ENCODE measurements around the gene MEX3D.
"Not testable (repeated sequence)": the region's sequence is repeated elsewhere in the genome, so short reads cannot be mapped to it uniquely, and the experiment has no call there.

The MEX3D gene

DNA sequence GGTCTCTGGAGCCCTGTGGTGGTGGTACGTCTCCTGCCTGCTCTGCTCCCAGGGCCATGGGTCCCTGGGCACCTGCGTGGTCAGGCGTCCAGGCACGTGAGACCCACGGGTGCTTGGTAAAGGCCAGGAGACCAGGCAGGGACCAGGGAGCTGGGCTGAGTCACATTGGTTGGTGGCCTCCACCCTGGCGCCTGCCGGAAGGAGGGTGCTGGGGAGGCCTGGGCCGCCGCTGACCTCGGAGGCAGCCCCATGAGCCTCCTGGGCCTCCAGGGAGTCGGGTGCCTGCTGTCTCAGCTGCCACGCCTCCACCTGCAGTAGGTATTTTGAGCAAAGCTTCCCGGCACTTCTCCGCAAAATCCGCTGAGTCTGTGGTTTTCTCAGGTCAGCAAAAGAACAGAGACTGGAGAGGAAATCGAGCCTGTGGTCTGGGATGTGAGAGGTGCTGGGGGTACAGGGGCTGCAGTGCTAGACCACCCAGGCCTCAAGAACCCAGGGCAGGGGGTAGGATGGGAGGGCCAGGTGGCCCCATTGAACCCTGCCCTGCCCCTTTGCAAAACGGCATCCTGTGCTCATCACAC, 47.8 kb downstream of the MEX3D start:
- DNase-seq (ENCODE audit: low read depth, low spot score), result no peak

DNA sequence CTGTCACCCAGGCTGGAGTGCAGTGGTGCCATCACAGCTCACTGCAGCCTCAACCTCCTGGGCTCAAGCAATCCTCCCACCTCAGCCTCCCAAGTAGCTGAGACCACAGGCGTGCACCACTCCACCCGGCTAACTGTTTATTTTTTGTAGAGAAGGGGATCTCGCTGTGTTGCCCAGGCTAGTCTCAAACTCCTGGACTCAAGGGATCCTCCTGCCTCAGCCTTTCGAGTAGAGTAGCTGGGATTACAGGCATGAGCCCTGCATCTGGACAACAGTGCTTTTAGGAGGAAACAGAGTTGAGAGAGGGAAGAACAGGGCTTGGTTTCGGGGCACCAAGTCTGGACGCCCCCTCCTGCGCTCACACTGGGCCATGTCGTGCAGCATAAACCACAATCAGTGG, 48.3 kb downstream of the MEX3D start:
- not testable (repeated sequence) for DNase-seq (ENCODE audit: low read depth, low spot score)

DNA sequence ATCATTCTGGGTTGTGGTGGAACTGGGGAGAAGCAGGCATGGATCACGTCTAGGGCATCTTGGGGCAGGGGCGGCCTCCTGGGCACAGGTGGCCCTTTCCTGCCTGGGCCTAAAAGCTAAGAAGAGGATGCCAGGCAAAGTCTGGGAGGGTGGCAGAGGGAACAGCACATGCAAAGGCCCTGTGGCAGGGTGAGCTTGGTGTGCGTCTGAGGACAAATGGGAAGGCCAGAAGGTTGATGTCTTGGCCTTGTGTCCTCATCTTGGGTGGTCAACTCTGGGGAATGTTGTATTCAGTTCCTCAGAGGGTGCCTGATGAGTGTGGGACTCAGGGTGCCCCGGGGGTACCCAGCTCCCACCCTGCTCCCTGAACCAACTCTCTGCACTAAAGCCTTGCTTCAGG, 49.7 kb downstream of the MEX3D start:
- DNase-seq (ENCODE audit: low read depth, low spot score), result no peak

DNA sequence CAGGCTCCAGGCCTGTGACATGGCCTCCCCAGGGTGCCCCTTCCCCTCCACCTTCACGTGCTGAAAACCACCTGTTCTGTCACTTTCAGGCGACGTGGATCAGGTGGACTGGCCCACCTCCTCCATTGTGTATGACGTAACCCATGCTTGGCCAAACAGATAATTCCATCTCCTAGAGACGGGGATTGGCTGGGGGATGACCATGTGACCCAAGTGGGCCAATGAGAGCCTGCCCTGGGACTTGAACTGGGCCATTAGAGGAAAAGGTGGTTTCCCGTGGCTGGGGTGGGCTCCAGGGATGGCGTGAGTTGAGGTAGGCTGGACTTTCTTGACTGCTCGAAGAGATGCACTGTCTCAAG, 51.8 kb downstream of the MEX3D start:
- no peak for DNase-seq (ENCODE audit: low read depth, low spot score)

DNA sequence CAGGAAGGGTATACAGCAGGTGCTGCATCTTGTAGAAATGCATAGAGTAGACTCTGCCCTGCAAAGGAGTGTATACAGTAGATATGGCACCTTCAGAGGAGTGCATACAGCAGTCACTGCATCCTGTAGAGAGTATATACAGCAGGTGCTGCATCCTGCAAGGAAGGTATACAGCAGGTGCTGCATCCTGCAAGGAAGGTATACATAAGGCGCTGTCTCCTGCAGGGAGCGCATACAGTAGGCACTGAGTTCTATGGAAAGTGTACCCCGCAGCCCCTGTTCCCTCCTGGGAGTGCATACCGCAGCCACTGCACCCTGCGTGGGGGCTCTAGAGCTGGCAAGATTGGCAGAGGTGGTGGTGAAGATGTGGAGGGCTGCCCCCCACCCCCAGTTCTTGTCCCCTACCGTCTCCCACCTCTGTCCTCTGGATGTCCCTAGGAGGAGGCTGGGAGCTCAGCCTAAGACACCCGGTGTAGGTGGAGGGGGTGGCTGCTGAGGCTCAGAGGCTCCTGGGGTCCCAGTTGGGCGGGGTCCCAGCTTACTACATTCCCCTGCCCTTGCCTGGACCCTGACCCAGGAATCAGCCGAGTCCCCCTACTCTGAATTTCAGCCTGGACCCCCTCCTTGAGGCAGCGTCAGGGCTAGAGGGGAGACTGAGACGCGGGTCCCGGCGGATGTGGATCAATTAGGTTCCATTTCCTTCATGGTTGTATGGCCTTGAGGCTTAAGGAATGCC, 53.0 kb downstream of the MEX3D start:
- DNase-seq (ENCODE audit: low read depth, low spot score), result no peak

DNA sequence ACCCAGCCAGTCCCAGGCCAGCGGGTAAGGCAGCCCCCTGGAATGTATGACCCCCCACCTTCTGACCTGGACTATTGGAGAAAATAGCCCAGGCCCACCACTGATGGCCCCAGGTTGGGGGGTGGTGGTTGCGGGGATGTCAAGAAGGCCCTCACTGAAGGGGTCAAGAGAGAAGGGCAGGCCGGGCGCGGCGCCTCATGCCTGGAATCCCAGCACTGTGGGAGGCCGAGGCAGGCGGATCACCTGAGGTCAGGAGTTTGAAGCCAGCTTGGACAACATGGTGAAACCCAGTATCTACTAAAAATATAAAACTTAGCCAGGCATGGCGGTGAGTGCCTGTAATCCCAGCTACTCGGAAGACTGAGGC, 53.8 kb downstream of the MEX3D start:
- DNase-seq (ENCODE audit: low read depth, low spot score), result no peak

DNA sequence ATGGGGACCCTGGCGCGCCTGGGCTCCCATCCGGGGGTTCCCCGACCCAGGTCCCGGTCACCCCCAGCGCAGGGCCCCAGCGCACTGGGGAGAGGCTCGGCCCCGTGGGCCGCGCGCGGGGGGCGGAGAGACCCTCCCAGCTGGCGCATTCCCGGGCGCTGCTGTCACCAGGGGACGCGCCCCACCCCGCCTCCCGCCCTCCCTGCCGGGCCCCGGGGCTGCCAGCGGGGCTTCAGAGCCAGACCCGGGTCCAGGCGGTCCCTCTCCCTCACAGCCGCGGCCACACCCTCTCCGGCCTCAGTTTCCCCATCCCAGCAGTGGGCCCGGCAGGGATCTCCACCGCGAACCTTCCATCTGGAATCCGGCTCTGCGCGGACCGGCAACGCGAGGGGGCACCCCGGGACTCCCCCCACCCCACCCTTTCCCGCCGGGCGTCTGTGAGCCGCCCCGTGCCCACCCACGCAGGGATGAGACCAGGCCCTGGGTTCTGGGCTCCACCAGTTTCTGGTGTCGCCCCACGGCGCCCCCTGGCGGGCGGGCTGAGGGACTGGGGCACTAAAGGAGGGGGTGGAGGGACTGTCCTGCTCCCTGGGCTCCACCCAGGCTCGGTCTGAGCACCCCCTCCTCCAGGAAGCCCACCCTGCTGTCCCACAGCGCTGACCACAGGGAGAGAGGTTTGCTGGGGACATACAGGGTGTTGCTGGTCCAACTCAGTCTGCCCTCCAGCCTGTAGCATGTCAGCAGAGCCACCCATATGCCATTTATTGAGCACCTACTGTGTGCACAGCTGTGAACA, 54.4 kb downstream of the MEX3D start:
- DNase-seq (ENCODE audit: low read depth, low spot score), result no peak

DNA sequence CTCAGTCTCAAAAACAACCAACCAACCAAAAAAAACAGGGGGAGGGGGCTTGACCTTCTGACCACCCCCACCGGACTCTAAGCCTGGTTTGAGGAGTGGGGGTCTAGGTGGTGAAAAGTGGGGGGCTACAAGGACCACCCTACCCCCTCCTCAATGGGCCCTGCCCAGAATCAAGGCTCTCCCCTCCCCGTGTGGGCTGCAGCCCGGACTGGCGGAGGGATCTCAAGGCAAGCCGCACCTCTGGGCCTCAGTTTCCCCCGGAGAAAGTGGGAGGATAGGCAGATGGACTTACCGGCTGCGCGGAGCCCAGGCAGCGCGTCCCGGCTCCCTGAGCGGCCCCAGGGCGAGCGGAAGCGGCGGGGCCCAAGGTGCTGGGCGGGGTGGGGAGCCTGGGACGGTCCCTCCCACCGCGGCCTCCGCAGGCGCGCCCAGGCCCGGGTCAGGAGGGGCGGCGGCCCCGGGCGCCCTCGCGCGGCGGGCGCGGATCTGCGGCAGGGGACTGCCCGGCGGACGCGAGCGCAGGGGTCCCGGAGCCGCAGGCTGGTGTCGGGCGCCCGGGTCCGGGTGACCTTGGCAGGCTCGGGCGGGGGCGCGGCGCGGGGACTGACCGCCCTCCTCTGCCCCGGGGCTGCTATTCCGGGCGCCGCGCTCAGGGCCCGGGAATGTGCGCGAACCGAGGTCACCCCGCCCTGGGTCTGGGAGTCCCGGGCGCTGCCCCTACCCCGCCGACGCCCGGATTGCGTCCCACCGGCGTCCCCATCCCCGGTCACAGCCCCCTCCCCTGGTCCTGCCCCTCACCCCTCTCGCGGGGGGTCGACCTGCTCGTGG, 55.2 kb downstream of the MEX3D start, which contains the start of gene ADAMTSL5:
TSS of gene ADAMTSL5 (minus strand) at position 349 of the 828 bp plus-strand sequence. CDS start 2,076 bp downstream, outside the sequence.
- DNase-seq (ENCODE audit: low read depth, low spot score), result peak; percentile 41

DNA sequence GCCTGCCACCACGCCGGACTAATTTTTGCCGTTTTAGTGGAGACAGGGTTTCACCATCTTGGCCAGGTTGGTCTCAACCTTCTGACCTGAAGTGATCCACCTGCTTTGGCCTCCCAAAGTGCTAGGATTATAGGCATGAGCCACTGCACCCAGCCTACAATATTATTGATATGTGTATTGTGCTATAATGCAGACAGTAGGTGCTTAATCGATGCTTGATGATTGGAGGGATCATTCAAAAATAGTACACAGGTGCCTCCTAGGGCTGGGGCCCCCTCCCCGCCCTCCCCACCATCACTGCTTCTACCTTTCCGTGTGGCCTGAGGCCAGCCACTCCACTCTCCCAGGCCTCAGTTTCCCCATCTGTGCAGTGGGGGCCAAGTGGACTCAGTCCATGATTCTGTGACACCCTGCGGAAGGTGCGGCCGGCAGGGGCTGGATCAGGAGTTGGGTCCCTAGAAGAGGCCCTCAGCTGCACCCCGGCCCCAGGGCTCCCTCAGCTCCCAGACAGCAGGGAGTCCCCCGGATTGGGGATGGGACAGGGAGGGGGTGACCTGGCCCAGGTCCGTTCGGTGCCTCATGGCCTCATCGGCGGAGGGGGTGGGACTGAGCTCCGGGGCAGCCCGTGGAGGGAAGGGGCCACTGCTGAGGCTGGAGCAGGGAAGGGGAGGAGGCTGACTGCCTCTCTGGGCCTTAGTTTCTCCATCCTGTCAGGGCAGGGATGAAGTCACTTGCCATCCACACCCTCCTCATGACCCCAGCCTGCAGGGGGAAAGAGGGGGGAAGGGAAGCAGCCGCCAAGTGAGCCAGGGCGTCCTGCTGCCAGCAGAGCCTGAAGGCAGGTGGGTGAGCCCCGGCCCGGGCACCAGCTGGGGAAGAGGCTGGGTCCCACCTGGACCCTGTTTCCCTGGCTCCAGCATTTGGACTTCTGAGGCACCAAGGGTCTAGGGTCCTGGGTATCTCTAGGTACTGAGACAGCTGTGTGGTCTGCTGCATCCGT, 56.5 kb downstream of the MEX3D start:
- no peak for DNase-seq (ENCODE audit: low read depth, low spot score)

DNA sequence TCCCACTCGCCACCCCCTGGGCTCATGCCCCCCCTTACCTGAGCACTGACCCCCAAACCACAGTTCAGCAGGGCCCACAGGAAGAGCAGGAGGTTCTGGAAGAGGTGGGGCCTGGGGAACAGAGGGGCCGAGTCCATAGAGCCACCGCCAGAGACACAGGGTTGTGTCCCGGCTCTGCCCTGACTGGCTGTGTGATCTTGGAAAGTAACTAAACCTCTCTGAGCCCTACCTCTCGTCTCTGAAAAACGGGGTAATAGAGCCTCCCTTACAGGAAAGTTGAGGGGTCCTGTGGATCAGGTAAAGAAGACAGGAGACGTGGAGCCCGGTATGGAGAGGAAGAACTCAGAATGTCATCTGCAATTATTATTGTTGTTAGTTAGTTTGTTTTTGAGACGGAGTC, 57.3 kb downstream of the MEX3D start:
- DNase-seq (ENCODE audit: low read depth, low spot score), result no peak

DNA sequence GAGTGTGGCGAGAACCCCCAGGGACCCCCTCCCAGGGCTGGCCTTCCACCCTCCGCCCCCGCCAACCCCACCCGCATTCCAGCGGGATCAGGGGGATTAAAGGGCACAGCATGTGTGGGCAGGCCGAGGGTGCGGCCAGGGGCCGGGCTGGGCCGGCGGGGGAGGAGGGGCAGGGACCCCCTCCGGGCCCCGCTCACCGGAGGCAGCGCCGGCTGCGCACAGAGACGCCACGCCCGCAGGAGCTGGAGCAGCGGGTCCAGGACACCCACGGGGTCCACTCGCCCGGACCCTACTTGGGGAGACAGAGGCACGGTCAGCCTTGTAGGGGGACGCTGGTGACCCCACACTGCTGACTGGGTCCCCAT, 57.7 kb downstream of the MEX3D start:
- no peak for DNase-seq (ENCODE audit: low read depth, low spot score)

DNA sequence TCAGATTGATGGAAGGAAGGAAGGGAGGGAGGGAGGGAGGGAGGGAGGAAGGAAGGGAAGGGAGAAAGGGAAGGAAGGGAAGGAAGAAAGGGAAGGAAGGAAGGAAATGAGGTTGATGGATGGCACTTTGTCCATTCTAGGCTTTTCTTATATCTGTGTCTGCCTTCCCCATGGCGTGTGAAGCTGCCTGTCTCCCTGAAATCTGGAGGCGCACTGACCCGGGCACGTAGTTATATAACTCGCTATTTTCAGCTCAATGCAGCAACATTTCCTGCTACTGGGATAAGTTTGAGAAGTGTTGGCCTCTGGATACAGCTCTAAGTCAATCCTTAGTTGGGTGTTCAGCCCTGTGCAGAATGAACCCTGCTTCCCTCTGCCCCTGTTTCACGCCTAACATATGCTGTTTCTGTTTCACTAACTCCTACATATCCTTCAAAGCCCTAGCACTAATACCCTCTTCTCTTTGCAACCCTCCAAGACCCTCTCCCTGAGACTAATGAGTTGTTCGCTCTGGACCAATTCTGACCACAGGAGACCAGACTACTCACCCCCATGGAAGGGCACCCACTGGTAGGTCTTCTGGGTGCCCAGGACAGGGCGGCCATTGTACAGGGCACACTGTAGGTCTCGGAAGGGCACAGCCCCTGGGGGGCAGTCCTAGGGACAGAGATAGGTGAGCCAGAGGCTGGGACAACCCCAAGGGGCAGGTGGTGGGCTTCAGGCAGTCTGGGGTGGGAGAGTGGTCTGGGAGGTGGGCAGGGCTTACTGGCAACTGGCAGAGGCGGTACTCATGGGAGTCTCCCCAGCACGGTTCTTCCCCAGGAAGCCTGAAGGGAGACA, 58.3 kb downstream of the MEX3D start:
- DNase-seq (ENCODE audit: low read depth, low spot score), result no peak

DNA sequence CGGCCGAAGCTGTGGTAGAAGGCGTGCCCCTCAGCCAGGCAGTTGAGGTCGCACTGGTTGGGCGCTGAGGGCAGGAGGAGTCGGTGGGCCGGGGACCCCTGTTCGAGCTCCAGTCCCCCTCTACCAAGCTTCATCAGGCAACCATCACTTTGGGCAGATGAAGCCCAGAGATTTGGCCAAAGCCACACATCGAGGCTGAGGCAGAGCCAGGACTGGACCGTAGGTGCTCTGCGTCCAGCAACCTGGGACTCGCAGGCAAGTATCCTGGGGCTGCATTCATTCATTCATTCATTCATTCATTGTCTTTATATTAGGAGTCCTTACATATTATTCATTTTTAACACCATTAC, 59.6 kb downstream of the MEX3D start:
- DNase-seq (ENCODE audit: low read depth, low spot score), result no peak

DNA sequence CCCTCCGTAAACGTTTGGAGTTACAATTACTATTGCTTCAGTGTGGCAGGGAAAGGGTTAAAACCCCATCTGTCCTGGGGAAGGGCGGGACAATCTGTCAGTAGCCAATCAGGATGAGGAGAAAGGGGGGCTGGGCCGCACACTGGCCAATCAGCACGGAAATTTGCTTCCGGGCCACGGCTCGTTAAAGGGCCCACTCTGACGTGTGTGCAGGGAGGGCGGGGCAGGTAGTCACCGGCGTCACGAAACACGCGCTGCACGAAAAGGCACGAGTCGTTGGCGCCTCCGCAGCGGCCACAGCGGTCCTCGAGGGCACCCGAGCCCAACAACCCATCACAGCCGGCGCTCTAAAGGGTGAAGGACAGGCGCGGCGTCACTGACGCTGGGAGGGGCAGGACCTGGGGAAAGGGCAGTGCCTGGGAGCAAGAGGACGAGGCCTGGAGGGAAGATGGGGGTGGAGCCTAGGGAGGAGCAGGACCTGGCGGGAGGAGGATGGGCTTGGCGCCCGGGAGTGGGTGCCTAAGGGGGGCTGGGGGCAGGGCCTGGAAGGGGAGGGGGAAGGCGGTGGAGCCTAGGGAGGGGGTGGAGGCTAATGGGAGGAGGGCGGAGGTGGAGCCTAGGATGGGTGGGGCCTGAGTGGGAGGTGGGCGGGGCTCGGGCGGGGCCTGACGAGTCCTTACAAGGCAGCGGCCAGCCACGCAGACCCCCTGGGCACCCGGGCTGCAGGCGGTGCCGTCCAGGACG, 60.2 kb downstream of the MEX3D start:
- peak; percentile 98 for DNase-seq (ENCODE audit: low read depth, low spot score)

DNA sequence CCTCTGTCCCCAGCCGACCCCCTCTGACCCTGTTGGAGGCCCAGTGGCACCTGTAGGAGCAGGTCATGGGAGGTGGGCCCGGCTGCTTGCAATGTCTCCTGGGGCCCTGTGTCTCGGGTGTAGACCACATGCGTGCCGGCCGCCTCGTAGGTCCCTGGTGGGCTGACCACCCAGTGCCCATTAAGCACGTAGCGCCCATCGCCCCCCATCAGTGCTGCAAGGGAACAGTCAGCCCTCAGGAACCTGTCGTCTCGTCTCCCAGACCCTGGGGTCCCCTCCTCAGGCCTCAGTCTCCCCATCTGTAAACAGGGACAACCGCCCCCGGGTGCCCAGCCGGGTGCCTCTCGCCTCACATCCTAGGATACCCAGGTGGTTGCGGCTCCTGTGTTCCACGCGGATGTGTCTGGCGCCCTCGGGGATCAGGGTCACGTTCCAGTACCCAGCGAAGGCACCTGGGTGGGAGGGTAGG, 60.9 kb downstream of the MEX3D start:
- no peak for DNase-seq (ENCODE audit: low read depth, low spot score)

DNA sequence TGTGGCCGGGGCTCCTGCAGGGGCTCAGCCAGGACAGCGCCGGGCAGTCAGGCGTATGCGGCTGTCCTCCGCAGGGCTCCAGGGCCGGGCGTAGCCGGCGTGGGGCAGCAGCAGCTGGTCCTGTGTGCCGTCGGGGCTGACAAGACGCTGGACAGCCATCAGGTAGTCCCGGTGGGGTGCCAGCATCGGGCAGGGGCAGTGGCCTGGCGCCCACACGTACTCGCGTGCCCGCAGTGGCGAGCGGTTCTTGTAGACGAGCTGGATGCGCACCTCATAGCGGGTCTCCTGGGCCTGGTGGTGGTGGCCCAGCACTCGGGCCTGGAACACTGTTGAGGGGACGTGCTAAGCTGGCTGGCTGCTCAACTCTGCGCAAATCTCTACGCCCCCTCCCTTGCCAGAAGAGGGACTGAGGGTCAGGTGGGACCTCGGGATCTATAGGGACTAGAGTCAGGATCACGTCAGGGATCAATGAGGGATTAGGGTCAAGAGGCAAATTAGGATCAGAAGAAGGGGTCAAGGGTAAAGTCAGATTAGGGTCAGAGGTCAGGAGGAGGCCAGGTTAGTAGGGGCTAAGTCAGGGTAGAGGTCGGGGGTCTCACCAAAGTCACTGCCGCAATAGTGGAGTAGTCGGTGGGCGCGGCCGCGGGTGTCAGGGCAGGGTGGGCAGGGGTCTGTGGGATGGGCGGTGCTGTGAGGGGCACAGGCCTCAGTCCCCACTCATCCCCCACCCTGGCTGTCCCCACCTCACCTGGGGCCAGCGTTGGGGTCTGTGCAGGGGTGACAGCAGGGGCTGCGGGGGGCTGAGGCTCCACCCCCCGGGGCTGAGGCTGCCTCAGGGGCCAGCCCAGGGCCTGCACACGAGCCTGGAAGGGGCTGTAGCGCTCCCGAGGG, 61.9 kb downstream of the MEX3D start:
- no peak for DNase-seq (ENCODE audit: low read depth, low spot score)

DNA sequence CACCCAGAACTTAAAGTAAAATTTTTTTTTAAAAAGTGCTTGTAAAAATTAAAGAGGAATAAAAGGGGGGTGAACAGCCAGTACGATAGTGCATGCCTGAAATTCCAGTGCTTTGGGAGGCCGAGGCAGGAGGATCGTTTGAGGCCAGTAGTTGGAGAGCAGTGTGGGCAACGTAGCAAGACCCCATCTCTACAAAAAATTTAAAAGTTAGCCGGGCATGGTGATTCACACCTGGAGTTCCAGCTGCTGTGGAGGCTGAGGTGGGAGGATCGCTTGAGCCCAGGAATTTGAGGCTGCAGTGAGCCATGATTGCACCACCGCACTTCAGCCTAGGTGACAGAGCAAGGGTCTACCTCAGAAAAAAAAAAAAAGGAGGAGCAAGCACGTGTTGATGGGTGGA, 63.1 kb downstream of the MEX3D start:
- DNase-seq (ENCODE audit: low read depth, low spot score), result no peak

Data from ELF-1 (cell line).